ENCODE measurements around the gene EPHA3.

- TF ChIP-seq, protein P1, sequence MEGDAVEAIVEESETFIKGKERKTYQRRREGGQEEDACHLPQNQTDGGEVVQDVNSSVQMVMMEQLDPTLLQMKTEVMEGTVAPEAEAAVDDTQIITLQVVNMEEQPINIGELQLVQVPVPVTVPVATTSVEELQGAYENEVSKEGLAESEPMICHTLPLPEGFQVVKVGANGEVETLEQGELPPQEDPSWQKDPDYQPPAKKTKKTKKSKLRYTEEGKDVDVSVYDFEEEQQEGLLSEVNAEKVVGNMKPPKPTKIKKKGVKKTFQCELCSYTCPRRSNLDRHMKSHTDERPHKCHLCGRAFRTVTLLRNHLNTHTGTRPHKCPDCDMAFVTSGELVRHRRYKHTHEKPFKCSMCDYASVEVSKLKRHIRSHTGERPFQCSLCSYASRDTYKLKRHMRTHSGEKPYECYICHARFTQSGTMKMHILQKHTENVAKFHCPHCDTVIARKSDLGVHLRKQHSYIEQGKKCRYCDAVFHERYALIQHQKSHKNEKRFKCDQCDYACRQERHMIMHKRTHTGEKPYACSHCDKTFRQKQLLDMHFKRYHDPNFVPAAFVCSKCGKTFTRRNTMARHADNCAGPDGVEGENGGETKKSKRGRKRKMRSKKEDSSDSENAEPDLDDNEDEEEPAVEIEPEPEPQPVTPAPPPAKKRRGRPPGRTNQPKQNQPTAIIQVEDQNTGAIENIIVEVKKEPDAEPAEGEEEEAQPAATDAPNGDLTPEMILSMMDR (IDR thresholded peaks at IDR 0.05): no peak
- no peak for TF ChIP-seq EZH2 (IDR thresholded peaks at IDR 0.05; ENCODE audit: borderline replicate concordance, insufficient read depth, low read depth, low read length, poor library complexity, severe bottlenecking)
Observed at GRCh38 chr3:89504432-89504831, 397.0 kb downstream of the EPHA3 start.

All from B cell (primary cell).